ENCODE data around the gene ROPN1L.

- TF ChIP-seq POLR2A (IDR thresholded peaks at IDR 0.05) (no peak), CTCF (IDR thresholded peaks at IDR 0.05) (no peak), POLR2AphosphoS5 (IDR thresholded peaks at IDR 0.05) (peak; percentile 35)
Measured at GRCh38 chr5:10456583-10457420, 15.1 kb downstream of the ROPN1L start.
